Adrenal gland (tissue), 12 donors: Measurements from ENCODE around the gene GIPR. TPM values are rescaled to one million over a fixed set of nuclear protein-coding genes. Genes with fewer than 3 reads are reported as not detected.

Experiments used
- DNase-seq, 7 donors: peaks; one replicate each; pipeline ENCODE4 v3.0.0-alpha.2; 2019 to 2020
- H3K27ac ChIP-seq, 5 donors: fragments of 200-600 bp; sonication (generic) in 4 of 5; 1 replicate in 3 of 5; 2 replicates in 2 of 5; pipeline versions ENCODE4 v1.5.1 to v1.8.0; 2016 to 2020; ENCODE audit warnings: mild to moderate bottlenecking in 1 of 5
- H3K27me3 ChIP-seq: fragments of 200-600 bp; 2 replicates; pipeline ENCODE4 v1.8.0; 2021
- H3K36me3 ChIP-seq, 2 donors: fragments of 200-600 bp; replicated peaks in 1 of 2; 1 replicate in 1 of 2; 2 replicates in 1 of 2; pipeline versions ENCODE4 v1.5.1 to v1.8.0; 2018 to 2022
- H3K4me1 ChIP-seq, 2 donors: fragments of 200-600 bp; replicated peaks in 1 of 2; 1 replicate in 1 of 2; 2 replicates in 1 of 2; pipeline versions ENCODE4 v1.5.1 to v1.8.0; 2018 to 2021
- H3K4me3 ChIP-seq, 4 donors: fragments of 200-600 bp; sonication (generic) in 3 of 4; one replicate each; pipeline ENCODE4 v1.5.1; 2016 to 2018
- H3K9me3 ChIP-seq, 3 donors: fragments of 200-600 bp; sonication (generic) in 1 of 3; replicated peaks in 1 of 3; 1 replicate in 2 of 3; 2 replicates in 1 of 3; pipeline versions ENCODE4 v1.5.1 to v1.8.0; 2016 to 2021
- CTCF ChIP-seq, 6 experiments: fragments of 450-650 bp in 4 of 6; fragments of 200-600 bp in 2 of 6; sonication (generic) in 1 of 6; IDR thresholded peaks; 1 replicate in 5 of 6; 2 replicates in 1 of 6; pipeline versions ENCODE4 v1.5.1 to v1.8.0; 2016 to 2021; ENCODE audit warnings: antibody characterized with exemption in 6 of 6, mild to moderate bottlenecking in 2 of 6, moderate library complexity in 1 of 6
- POLR2A ChIP-seq, 2 donors: fragments of 450-650 bp; IDR thresholded peaks; one replicate each; pipeline ENCODE4 v1.6.1; 2017; ENCODE audit warnings: antibody characterized with exemption in 2 of 2, mild to moderate bottlenecking in 2 of 2, moderate library complexity in 1 of 2
- WGBS, 4 donors: extraction: QIAGEN DNeasy Blood & Tissue Kit in 2 of 4; methylation state at CpG; one replicate each; pipeline versions ENCODE4 v1.1.5 to v1.1.7; 2013 to 2017; 5-methylcytosine and 5-hydroxymethylcytosine counted together
- intact Hi-C, 2 donors: fragments of 100-400 bp; cut with DNase I; formaldehyde crosslinking; loops; one replicate each; pipeline versions ENCODE4 v1.14.1 to v1.15.0; 2022 to 2023
- polyA plus RNA-seq, 3 donors: library from polyadenylated mRNA; stranded (reverse); fragments of 200-250 nt in 2 of 3; fragments of 350-450 nt in 1 of 3; fragmentation: Illumina TruSeq in 1 of 3; extraction: RNeasy Lipid Tissue Mini Kit (QIAGEN cat#74804) in 1 of 3; gene quantifications; one replicate each; pipeline ENCODE4 v1.2.3, GENCODE V29; 2013 to 2014
- total RNA-seq, 9 donors: library from RNA; depleted of rRNA in 4 of 9; stranded (reverse); fragments of >200 nt in 4 of 9; fragments of 120-200 nt in 1 of 9; fragmentation: NEBNext Ultra II Directional in 1 of 9; extraction: Animal tissue kit (Norgen Biotek cat#: 25700) in 1 of 9; gene quantifications; one replicate each; pipeline versions ENCODE4 v1.1.0 to v1.2.4, GENCODE V29; 2013 to 2023
- donor health status: healthy with polysubstance abuse.
- donor health status: Bipolar disorder and iron deficiency.
- donor health status: DM: yes; HTN: yes; CAD: no.
- donor health status: DM: no; HTN: no; CAD: no.
- donor health status: DM: no; HTN: no; CAD: no.
- donor health status: DM: yes; HTN: yes; CAD: no.

The GIPR gene
- total and polyA plus RNA-seq, 12 donors, result 0.28 to 1.8 (median 0.83) TPM; not detected in 4

DNA sequence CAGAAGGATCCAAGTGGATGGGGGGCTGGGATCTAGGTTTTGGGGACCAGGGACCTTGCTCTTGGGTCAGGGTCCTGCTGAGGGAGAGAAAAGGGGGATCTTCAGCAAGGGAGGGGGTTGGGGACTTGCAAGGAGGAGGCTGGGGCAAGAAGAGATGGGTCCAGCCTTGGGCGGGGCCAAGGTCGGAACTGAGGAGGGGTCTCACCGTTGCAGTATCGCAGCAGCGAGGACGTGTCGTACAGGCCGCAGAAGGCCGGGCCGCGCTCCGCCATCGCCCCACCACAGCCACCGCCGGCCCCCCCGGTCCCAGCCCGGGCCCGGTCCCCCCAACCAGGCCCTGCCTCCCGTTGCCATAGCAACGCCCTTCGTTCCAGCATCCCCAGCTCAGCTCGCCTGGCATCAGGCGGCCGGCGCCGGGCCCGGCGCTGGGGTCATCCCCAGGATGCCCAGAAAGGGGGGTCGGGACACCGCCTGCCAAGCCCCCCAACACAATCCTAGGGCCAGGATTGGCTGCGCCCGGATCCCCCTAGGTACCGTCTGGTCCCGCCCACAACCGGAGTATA is 22.9 kb upstream of the GIPR start:
- Histone ChIP-seq H3K4me3 (peak overlapping the region in 2 of 4 donors; percentile 13 to 48), H3K4me1 (peaks cover 23 to 25% of the 10 kb centered on the region in 2 donors), H3K9me3 (no peaks in the 10 kb centered on the region), H3K36me3 (no peaks in the 10 kb centered on the region), H3K27ac (peak overlapping the region in 1 of 5 donors; percentile 52), H3K27me3 (no peaks in the 10 kb centered on the region)
- DNase-seq, result no peak
- 9 to 29% (median 16%) methylated on average over 7 to 35 of the region's 35 CpGs for WGBS, 4 donors
- intact Hi-C loops, result loop anchor here in 1 of 2 donors (10.0 kb wide), 1 partner anchor 120 kb away; no protein-coding TSS in a partner anchor
- TF ChIP-seq CTCF (IDR thresholded peaks at IDR 0.05) (no peak), POLR2A (IDR thresholded peaks at IDR 0.05) (no peak)

DNA sequence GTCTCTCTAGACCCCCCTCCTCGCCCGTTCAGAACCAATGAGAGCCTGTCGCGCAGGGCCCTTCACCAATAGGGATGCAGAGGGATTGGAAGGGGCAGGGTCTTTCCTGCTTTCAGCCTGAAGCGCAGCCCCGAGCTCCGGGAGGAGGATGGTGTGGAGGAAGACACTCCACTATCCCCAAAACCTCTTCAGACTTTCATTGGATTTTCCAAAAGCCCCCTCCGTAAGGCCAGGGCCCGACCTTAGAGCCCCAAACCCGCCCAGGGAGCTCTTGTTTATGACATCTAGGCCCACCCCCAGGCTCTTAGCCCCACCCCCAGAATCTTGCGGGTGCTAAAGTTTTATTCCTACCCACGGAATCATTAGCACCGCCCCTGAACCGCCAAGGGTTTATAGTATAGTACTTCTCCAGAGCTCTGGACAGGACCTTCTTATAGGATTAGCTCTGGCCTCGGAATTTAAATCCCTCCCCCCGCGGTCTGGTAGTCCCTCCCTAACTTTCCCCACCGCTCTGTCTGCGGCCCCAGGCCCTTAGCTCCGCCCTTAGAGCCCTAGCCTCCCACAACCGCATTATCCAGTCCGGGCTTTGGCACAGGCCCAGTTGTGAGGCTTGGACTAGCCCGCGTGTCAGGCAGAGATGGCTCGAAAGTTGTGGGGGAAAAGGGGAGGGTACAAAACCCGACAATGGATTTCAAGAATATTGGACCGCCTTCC is 22.2 kb upstream of the GIPR start:
- Histone ChIP-seq H3K27ac (peak overlapping the region in 1 of 5 donors; percentile 30), H3K36me3 (no peaks in the 10 kb centered on the region), H3K4me1 (peaks cover 22 to 23% of the 10 kb centered on the region in 2 donors), H3K9me3 (no peaks in the 10 kb centered on the region), H3K27me3 (no peaks in the 10 kb centered on the region), H3K4me3 (peak overlapping the region in 2 of 4 donors; percentile 13 to 48)
- TF ChIP-seq POLR2A (IDR thresholded peaks at IDR 0.05) (no peak), CTCF (IDR thresholded peaks at IDR 0.05) (no peak)
- WGBS, 4 donors, result 1 to 4% (median 1%) methylated on average over 23 to 27 of the region's 27 CpGs
- intact Hi-C loops, result loop anchor here in 1 of 2 donors (10.0 kb wide), 1 partner anchor 121 kb away; no protein-coding TSS in a partner anchor
- DNase-seq, result peak; percentile 66 to 92 (median 71)

- Histone ChIP-seq H3K27ac (no peak overlapping the region), H3K36me3 (no peaks in the 10 kb centered on the region), H3K4me1 (peaks cover 17 to 19% of the 10 kb centered on the region in 2 donors), H3K9me3 (no peaks in the 10 kb centered on the region), H3K27me3 (no peaks in the 10 kb centered on the region), H3K4me3 (peak overlapping the region in 1 of 4 donors; percentile 48)
- intact Hi-C loops, result loop anchor here in 1 of 2 donors (10.0 kb wide), 1 partner anchor 122 kb away; no protein-coding TSS in a partner anchor
- DNase-seq, result no peak
- WGBS, 4 donors, result 13 to 20% (median 17%) methylated on average over 9 of the region's 9 CpGs
- TF ChIP-seq CTCF (IDR thresholded peaks at IDR 0.05), result no peak
- no peak for TF ChIP-seq POLR2A (IDR thresholded peaks at IDR 0.05)
Observed at GRCh38 chr19:45646345-45646698, 21.7 kb upstream of the GIPR start.

DNA sequence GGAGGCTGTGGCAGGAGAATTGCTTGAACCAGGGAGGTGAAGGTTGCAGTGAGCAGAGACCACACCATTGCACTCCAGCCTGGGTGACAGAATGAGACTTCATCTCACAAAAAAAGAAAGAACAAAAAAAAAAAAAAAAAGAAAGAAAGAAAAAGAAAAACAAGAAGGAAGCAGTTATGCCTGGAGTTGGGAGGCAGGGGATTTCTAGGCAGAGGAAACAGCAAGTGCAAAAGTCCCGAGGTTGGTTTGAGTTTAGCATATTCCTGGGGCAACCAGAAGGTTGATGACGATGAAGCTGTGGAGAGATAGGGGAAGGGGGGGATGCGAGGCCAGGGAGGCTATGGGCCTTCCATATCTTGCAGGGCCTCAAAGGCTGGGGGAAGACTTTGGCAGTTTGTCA is 17.3 kb upstream of the GIPR start:
- no peak for DNase-seq
- Histone ChIP-seq H3K36me3 (no peaks in the 10 kb centered on the region), H3K27ac (no peak overlapping the region), H3K9me3 (no peaks in the 10 kb centered on the region), H3K27me3 (no peaks in the 10 kb centered on the region), H3K4me3 (no peak overlapping the region), H3K4me1 (no peaks in the 10 kb centered on the region)
- intact Hi-C loops, result no loop called here
- TF ChIP-seq CTCF (IDR thresholded peaks at IDR 0.05) (no peak), POLR2A (IDR thresholded peaks at IDR 0.05) (no peak)
- WGBS, 4 donors, result 54 to 76% (median 69%) methylated on average over 3 of the region's 3 CpGs
